OCI-LY1 (cell line): ENCODE measurements around the gene RBM28.

Experiments used
- H2AFZ ChIP-seq: fragments of 200-600 bp; sonication (generic), shearing (Covaris generic); 2 replicates; pipeline ENCODE4 v1.6.0; 2014; ENCODE audit warnings: antibody characterized with exemption, mild to moderate bottlenecking, low read length
- H3F3A ChIP-seq: fragments of 200-600 bp; sonication (generic), shearing (Covaris generic); 2 replicates; pipeline ENCODE4 v1.6.0; 2014; ENCODE audit warnings: mild to moderate bottlenecking, antibody characterized with exemption, low read length, moderate library complexity; ENCODE audit not compliant: insufficient read depth
- H3K27ac ChIP-seq: fragments of 200-600 bp; sonication (generic); 2 replicates; pipeline ENCODE4 v1.5.1; 2014; ENCODE audit warnings: low read length, mixed run types, mild to moderate bottlenecking, low read depth; ENCODE audit not compliant: poor library complexity, severe bottlenecking
- H3K27me3 ChIP-seq: fragments of 200-600 bp; sonication (generic); 2 replicates; pipeline ENCODE4 v1.6.0; 2014; ENCODE audit warnings: antibody characterized with exemption, mild to moderate bottlenecking, low read length, moderate library complexity; ENCODE audit not compliant: insufficient read depth
- H3K36me3 ChIP-seq: fragments of 200-600 bp; sonication (generic); 2 replicates; pipeline ENCODE4 v1.6.1; 2014; ENCODE audit warnings: mild to moderate bottlenecking, antibody characterized with exemption, low read length, moderate library complexity, mixed read lengths; ENCODE audit not compliant: insufficient read depth
- H3K4me1 ChIP-seq: fragments of 200-600 bp; sonication (generic); 2 replicates; pipeline ENCODE4 v1.5.1; 2014; ENCODE audit warnings: mild to moderate bottlenecking, low read length, moderate library complexity; ENCODE audit not compliant: insufficient read depth, severe bottlenecking
- H3K4me2 ChIP-seq: fragments of 200-600 bp; sonication (generic), shearing (Covaris generic); 2 replicates; pipeline ENCODE4 v1.6.1; 2014; ENCODE audit warnings: low read length
- H3K4me3 ChIP-seq: fragments of 200-600 bp; sonication (generic); 2 replicates; pipeline ENCODE4 v1.5.1; 2014; ENCODE audit warnings: low read length, low read depth, mild to moderate bottlenecking, mixed read lengths; ENCODE audit not compliant: poor library complexity, severe bottlenecking
- H3K79me2 ChIP-seq: fragments of 200-600 bp; shearing (Covaris generic); 2 replicates; pipeline ENCODE4 v1.6.1; 2016; ENCODE audit warnings: mixed run types, low read length, mixed read lengths; ENCODE audit not compliant: insufficient read depth
- H3K9ac ChIP-seq: fragments of 200-600 bp; sonication (generic), shearing (Covaris generic); 2 replicates; pipeline ENCODE4 v1.6.1; 2014; ENCODE audit warnings: mild to moderate bottlenecking, low read length, mixed read lengths
- H3K9me2 ChIP-seq: fragments of 200-600 bp; sonication (generic), shearing (Covaris generic); 2 replicates; pipeline ENCODE4 v1.6.1; 2014; ENCODE audit warnings: low read depth, mild to moderate bottlenecking, low read length, mixed read lengths
- H3K9me3 ChIP-seq: fragments of 200-600 bp; shearing (Covaris generic); 2 replicates; pipeline ENCODE4 v1.6.1; 2014; ENCODE audit warnings: low read length, mixed read lengths
- H4K20me1 ChIP-seq: fragments of 200-600 bp; sonication (generic), shearing (Covaris generic); 2 replicates; pipeline ENCODE4 v1.6.0; 2016; ENCODE audit warnings: mild to moderate bottlenecking, low read length; ENCODE audit not compliant: insufficient read depth
- EZH2 ChIP-seq: fragments of 200-600 bp; sonication (generic), shearing (Covaris generic); IDR thresholded peaks from 2 replicates; pipeline ENCODE4 v1.8.0; 2017; ENCODE audit warnings: borderline replicate concordance, mixed run types, mild to moderate bottlenecking, antibody characterized with exemption, low read length, moderate library complexity, mixed read lengths
- TF ChIP-seq, protein P1 (sequence below): fragments of 200-600 bp; sonication (generic), shearing (Covaris generic); IDR thresholded peaks from 2 replicates; pipeline ENCODE4 v1.5.1; 2017; ENCODE audit warnings: mild to moderate bottlenecking, antibody characterized with exemption, low read length, moderate library complexity, mixed read lengths

The RBM28 gene

DNA sequence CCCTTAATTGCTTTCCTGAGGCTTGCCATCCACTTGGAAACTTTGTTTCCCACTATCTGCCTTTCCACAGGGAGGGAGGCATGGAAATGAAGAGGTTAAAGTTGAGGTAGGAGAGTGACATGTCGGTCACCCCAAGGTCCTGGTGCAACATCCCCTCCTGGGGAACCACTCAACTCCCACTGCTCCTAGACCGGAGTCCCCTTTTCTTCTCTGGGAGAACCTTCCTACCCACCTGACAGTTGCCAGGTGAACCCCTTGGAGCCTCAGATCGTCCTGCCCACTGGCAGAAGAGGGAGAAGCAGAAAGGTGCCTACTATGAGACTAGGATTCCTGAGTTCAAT lies 44.4 kb upstream of the RBM28 start:
- Histone ChIP-seq H2AFZ (no peak overlapping the region), H3K4me2 (no peak overlapping the region), H3K9me2 (no peaks in the 10 kb centered on the region), H3K27ac (no peak overlapping the region), H3K4me1 (no peaks in the 10 kb centered on the region), H3K4me3 (no peak overlapping the region), H3K9me3 (no peaks in the 10 kb centered on the region), H3K36me3 (peaks cover 19% of the 10 kb centered on the region), H3K79me2 (no peaks in the 10 kb centered on the region), H4K20me1 (no peaks in the 10 kb centered on the region), H3F3A (no peaks in the 10 kb centered on the region), H3K27me3 (no peaks in the 10 kb centered on the region), H3K9ac (no peak overlapping the region)
- TF ChIP-seq, protein P1, sequence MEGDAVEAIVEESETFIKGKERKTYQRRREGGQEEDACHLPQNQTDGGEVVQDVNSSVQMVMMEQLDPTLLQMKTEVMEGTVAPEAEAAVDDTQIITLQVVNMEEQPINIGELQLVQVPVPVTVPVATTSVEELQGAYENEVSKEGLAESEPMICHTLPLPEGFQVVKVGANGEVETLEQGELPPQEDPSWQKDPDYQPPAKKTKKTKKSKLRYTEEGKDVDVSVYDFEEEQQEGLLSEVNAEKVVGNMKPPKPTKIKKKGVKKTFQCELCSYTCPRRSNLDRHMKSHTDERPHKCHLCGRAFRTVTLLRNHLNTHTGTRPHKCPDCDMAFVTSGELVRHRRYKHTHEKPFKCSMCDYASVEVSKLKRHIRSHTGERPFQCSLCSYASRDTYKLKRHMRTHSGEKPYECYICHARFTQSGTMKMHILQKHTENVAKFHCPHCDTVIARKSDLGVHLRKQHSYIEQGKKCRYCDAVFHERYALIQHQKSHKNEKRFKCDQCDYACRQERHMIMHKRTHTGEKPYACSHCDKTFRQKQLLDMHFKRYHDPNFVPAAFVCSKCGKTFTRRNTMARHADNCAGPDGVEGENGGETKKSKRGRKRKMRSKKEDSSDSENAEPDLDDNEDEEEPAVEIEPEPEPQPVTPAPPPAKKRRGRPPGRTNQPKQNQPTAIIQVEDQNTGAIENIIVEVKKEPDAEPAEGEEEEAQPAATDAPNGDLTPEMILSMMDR, result no peak
- no peak for TF ChIP-seq EZH2

DNA sequence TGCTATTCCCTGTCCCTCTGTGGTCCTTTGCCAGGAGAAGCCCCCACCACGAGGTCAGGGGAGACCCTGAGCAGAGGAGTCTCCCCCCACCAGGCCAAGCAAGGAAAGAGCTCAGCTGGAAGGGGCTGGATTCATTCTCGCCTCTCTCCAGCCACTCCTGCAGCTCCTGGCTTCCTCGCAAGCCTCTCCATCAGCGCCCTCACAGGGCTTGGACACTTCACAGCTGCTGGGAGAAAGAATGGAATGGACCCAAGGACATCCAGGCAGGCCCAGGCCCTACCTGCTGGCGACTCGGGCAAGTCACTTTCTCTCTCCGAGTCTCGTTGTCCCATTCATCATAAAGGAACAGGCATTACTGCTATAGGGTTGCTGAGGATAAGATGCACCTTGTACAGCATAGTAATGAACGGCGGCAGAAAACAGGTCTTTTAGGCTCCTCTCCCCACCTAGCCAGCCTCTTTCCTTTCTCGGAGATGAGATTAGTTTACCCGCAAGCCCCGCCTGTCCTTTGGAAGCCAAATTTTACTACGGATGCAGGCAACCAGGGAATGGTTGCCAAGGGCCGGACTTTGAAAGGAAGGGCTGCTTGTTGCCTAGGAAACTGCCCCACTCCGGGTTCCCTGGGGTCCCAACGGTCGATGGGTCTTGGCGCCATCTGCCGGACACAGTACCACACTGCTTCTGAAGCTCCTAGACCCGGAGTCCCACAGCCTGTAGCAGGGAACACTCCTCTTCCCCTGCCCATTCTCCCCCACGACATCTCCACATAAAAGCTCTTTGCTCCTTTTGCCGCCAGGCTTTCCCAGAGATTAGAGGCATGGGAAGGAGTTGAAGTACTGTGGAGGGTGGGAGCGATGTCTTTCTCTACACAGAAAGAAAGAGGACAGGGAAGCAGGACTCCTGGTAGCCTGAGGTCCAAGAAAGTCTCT lies 43.8 kb upstream of the RBM28 start:
- no peaks in the 10 kb centered on the region for H3K4me1 ChIP-seq
- no peak overlapping the region for H2AFZ ChIP-seq
- no peak overlapping the region for H3K27ac ChIP-seq
- no peak overlapping the region for H3K4me2 ChIP-seq
- H3K36me3 ChIP-seq, result peaks cover 13% of the 10 kb centered on the region
- H3K9me2 ChIP-seq, result no peaks in the 10 kb centered on the region
- no peaks in the 10 kb centered on the region for H3F3A ChIP-seq
- H3K9me3 ChIP-seq, result no peaks in the 10 kb centered on the region
- no peaks in the 10 kb centered on the region for H4K20me1 ChIP-seq
- no peak overlapping the region for H3K4me3 ChIP-seq
- TF ChIP-seq, protein P1, result peak; percentile 99
- TF ChIP-seq EZH2, result no peak
- H3K27me3 ChIP-seq, result no peaks in the 10 kb centered on the region
- H3K9ac ChIP-seq, result no peak overlapping the region
- H3K79me2 ChIP-seq, result no peaks in the 10 kb centered on the region

DNA sequence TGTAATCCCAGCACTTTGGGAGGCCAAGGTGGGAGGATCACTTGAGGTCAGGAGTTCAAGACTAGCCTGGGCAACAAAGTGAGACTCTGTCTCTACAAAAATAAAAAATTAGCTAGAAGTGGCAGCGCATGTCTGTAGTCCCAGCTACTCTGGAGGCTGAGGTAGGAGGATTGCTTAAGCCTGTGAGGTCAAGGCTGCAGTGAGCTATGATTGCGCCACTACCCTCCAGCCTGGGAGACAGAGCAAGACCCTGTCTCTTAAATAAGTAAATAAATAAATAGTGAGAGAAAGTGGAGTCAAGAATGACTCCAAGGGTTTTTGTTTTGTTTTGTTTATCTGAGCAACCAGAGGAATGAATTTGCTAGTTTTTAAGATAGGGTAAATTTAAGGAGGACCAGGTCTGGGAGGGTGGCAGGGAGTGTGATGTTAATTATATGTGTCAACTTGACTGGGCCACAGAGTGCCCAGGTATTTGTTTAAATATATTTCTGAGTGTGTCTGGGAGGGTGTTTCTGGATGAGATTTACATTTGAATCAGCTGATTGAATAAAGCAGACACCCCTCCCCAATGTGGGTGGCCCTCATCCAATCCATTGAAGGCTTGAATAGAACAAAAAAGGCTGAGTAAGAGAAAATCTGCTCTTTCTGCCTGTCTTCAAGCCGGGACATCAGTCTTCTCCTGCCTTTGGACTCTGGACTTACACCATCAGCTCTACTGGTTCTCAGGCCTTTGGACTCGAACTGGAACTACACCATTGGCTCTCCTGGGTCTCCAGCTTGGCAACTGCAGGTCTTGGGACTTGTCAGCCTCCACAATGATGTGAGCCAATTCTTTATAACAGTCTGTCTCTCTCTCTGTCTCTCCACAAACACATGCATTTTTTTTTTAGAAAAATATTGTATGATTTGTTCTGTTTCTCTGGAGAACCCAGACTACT lies 42.5 kb upstream of the RBM28 start:
- no peak overlapping the region for H3K9ac ChIP-seq
- H3K36me3 ChIP-seq, result peaks cover 3% of the 10 kb centered on the region; the same call in 1 of the 2 replicates
- no peaks in the 10 kb centered on the region for H4K20me1 ChIP-seq
- no peak overlapping the region for H2AFZ ChIP-seq
- no peaks in the 10 kb centered on the region for H3K9me3 ChIP-seq
- H3K4me3 ChIP-seq, result no peak overlapping the region
- H3K27ac ChIP-seq, result no peak overlapping the region
- no peaks in the 10 kb centered on the region for H3K27me3 ChIP-seq
- no peak overlapping the region for H3K4me2 ChIP-seq
- no peaks in the 10 kb centered on the region for H3K9me2 ChIP-seq
- no peaks in the 10 kb centered on the region for H3F3A ChIP-seq
- no peaks in the 10 kb centered on the region for H3K4me1 ChIP-seq
- no peak for TF ChIP-seq EZH2
- TF ChIP-seq, protein P1, result no peak
- H3K79me2 ChIP-seq, result no peaks in the 10 kb centered on the region
